ACC112 (cell line): ENCODE results near the gene OXCT2.

ENCODE experiments used
- H2AFZ ChIP-seq: fragments of 200-600 bp; sonication (generic); one replicate; pipeline ENCODE4 v1.6.0; 2017; ENCODE audit warnings: antibody characterized with exemption, low read length; ENCODE audit not compliant: unreplicated experiment
- H3K27ac ChIP-seq: fragments of 200-600 bp; sonication (generic); 2 replicates; pipeline ENCODE4 v1.5.1; 2014; ENCODE audit warnings: low read depth, mild to moderate bottlenecking, antibody characterized with exemption, low read length, moderate library complexity
- H3K27me3 ChIP-seq: fragments of 200-600 bp; sonication (generic); 2 replicates; pipeline ENCODE4 v1.6.1; 2014; ENCODE audit warnings: mild to moderate bottlenecking, antibody characterized with exemption, low read length, moderate library complexity, mixed read lengths; ENCODE audit not compliant: insufficient read depth
- H3K36me3 ChIP-seq: fragments of 200-600 bp; sonication (generic); 2 replicates; pipeline ENCODE4 v1.6.1; 2016; ENCODE audit warnings: mild to moderate bottlenecking, antibody characterized with exemption, low read length, moderate library complexity, mixed read lengths; ENCODE audit not compliant: insufficient read depth
- H3K4me1 ChIP-seq: fragments of 200-600 bp; sonication (generic); one replicate; pipeline ENCODE4 v1.6.1; 2016; ENCODE audit warnings: low read length, mixed read lengths; ENCODE audit not compliant: insufficient read depth, unreplicated experiment, control insufficient read depth
- H3K4me3 ChIP-seq: fragments of 200-600 bp; sonication (generic); 2 replicates; pipeline ENCODE4 v1.5.1; 2014; ENCODE audit warnings: mild to moderate bottlenecking, low read depth, low read length
- H3K79me2 ChIP-seq: fragments of 200-600 bp; sonication (generic); one replicate; pipeline ENCODE4 v1.6.0; 2016; ENCODE audit warnings: low read length; ENCODE audit not compliant: control insufficient read depth, unreplicated experiment, insufficient read depth

OXCT2 gene

DNA sequence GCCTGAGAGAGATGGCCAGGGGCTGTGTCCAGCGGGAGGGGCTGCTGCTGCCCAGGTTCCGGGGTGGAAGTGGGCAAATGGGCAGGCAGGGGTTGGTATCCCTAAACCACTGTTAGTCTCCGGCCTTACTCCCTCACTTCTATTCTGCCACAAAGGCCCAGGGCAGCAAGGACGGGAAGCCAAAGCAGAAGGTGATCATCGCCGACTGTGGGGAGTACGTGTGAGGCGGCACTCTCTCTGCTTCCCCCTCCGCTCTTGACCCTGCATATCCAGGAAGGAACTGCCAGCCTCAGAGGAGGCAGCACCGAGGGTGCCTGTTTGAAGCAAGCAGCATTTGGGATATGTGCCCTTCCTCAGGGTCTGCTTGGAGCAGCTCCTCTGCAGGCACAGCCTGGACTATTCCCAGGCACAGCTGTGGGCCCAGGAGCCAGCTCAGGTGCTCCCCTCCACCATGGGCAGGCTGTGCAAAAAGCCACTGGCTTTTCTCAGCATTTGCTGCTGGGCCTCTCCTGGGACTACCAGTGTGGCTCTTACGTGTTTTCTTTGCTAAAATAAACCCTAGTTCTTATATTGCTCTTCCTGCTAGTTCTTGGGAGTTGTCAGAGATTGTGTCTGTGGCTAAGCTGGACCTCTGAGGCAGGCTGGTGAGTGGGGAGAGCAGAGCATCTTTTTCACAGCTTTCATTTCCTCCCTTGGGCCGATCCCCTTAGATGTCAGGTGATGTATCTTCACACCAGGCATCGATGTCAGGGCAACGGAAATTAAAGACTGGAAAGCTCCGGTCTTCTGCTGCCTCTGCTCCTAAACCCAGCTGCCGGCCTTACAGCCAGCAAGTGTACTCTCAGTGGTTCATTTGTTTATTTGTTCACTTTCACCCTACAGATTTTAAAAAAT lies 17.8 kb downstream of the OXCT2 start:
- no peaks in the 10 kb centered on the region for H3K27me3 ChIP-seq
- no peak overlapping the region for H3K27ac ChIP-seq
- no peak overlapping the region for H2AFZ ChIP-seq
- no peak overlapping the region for H3K4me3 ChIP-seq
- no peaks in the 10 kb centered on the region for H3K4me1 ChIP-seq
- H3K79me2 ChIP-seq: no peaks in the 10 kb centered on the region
- peaks cover 21% of the 10 kb centered on the region for H3K36me3 ChIP-seq

DNA sequence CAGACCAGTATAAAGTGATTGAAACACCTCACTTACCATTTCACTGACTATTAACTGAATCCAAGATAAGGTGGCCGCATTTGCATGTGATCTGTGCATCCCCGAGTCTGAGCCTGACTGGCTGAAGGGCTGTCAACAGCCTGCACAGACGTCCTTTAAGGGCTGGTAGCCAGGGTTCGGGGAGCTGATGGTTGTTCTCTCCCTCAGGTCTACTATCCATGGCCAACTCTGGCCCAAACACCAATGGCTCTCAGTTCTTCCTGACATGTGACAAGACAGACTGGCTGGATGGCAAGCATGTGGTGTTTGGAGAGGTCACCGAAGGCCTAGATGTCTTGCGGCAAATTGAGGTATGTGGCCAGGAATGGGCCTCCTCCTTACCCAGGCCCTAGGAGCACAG lies 18.4 kb downstream of the OXCT2 start:
- H3K36me3 ChIP-seq: peaks cover 21% of the 10 kb centered on the region
- no peak overlapping the region for H3K27ac ChIP-seq
- H2AFZ ChIP-seq: no peak overlapping the region
- no peaks in the 10 kb centered on the region for H3K27me3 ChIP-seq
- H3K4me3 ChIP-seq: no peak overlapping the region
- no peaks in the 10 kb centered on the region for H3K79me2 ChIP-seq
- no peaks in the 10 kb centered on the region for H3K4me1 ChIP-seq

DNA sequence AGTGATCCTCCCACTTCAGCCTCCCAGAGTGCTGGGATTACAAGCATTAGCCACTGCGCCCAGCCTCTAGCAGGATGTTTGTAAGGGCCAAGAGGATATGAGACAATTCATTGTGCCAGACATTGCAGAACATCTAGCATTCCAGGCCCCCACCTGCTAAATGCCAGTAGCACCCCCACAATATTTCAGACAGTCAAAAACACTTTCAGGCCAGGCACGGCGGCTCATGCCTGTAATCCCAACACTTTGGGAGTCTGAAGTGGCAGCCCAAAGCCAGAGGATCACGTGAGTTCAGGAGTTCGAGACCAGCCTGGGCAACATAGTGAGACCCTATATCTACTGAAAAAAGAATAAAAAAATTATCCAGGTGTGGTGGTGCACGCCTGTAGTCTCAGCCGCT lies 19.6 kb downstream of the OXCT2 start:
- Histone ChIP-seq H3K36me3 (peaks cover 26% of the 10 kb centered on the region), H3K27ac (no peak overlapping the region), H2AFZ (no peak overlapping the region), H3K27me3 (no peaks in the 10 kb centered on the region), H3K4me1 (no peaks in the 10 kb centered on the region), H3K79me2 (no peaks in the 10 kb centered on the region), H3K4me3 (no peak overlapping the region)

DNA sequence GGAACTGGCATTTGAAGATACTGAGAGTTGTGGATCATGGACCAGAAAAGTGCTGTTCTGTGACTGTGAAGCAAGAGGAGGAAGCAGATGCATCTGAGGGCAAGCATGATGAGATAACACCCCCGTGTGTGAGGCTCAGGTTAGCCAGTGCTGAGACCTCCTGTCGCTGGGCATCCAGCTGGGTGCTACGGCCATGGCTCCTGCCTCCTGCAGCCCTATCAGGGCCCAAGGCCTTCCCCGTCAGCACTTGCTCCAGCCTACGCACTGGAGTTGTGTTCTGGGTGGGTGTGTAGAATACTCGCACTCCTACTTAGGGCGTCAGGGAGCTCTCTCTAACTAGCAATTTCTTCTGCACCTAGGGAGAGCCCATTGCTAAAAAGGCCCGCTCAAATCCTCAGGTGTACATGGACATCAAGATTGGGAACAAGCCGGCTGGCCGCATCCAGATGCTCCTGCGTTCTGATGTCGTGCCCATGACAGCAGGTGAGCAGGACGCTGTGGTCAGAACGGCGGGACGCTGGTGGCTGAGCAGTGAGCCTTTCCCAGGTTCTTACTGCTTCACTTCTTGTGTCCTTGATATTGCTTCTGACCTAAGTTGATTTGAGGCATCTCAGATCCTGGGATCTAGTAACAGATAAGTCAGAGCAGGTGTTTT lies 26.0 kb downstream of the OXCT2 start:
- peaks cover 5% of the 10 kb centered on the region for H3K79me2 ChIP-seq
- H3K27ac ChIP-seq: no peak overlapping the region
- H3K4me3 ChIP-seq: no peak overlapping the region
- no peaks in the 10 kb centered on the region for H3K27me3 ChIP-seq
- peaks cover 24% of the 10 kb centered on the region; the same call in 1 of the 2 replicates for H3K36me3 ChIP-seq
- no peak overlapping the region for H2AFZ ChIP-seq
- peaks cover 8% of the 10 kb centered on the region for H3K4me1 ChIP-seq

DNA sequence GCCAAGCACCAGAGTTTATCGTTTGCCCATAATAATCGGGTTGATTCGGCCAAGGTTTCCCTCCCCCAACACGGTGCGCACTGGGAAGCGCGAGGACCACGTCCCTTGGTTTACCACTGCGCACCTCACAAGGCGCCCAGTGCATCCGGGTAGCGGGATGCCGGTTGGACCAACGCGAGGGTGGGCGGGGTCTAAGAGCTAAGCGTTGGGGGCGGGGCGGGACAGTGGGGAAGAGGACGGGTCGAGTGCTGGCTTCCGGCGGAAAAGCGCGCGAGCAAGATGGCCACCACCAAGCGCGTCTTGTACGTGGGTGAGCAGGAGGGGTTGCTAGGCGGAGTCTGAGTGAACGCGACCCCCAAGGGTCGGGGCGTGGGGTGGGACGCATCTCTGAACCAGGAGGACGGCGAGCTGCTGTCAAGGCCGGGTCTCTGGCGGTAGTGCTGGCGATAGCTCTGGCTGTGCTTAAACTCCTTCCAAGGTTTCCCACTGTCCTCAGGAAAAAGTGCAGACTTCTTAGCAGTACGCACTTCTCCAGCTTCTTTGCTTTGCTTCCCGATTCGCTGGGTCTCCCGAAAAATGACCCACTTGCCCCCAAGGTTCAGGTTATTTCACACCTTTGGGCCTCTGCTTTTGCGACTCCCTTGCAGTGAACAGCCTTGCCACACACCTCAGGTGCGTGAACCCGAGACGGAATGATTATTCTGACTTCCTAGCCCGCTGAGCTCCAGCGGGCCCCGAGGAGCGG lies 32.4 kb downstream of the OXCT2 start, which contains the start of gene PPIE:
PPIE (plus strand) TSS at position 261 of the 745 bp plus-strand sequence; CDS start at position 280, 19 bp downstream.
- Histone ChIP-seq H2AFZ (peak within 1 kb of the TSS; percentile 89), H3K79me2 (peaks cover 19% of the 10 kb centered on the region), H3K27me3 (peaks cover 12% of the 10 kb centered on the region), H3K36me3 (peaks cover 9% of the 10 kb centered on the region; the same call in 1 of the 2 replicates), H3K27ac (peak within 1 kb of the TSS; percentile 18; the same call in 1 of the 2 replicates), H3K4me3 (peak within 1 kb of the TSS; percentile 97), H3K4me1 (peaks cover 27% of the 10 kb centered on the region)

DNA sequence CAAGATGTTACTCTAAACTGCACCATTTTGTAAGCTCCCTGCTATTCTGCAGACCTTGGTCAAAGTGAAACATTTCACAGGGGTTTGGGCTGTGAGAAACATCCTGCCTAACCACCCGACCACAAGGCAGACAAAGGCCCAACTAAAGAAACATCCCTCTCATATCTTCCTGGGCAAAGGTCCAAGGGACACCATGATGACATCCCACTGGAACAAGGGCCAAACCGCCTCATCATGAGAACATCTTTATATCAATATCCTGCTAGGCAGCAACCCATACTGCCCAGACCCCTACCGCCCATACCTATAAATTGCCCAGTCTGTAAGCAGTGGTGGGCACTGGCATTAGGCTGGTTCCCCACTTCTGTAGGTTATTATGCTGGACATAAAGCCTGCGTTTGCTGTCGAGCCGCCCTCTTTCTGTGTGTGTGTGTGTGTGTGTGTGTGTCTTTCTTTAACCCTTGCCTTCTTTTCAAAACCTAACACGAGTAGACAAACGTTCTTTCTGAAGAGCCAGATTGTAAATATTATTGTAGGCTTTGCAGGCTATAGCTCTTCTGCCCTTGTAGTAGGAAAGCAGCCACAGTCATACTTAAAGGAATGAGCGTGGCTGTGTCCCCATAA lies 33.5 kb downstream of the OXCT2 start:
- Histone ChIP-seq H3K27me3 (peaks cover 24% of the 10 kb centered on the region), H3K36me3 (peaks cover 9% of the 10 kb centered on the region; the same call in 1 of the 2 replicates), H2AFZ (no peak overlapping the region), H3K79me2 (peaks cover 19% of the 10 kb centered on the region), H3K4me3 (no peak overlapping the region), H3K27ac (no peak overlapping the region), H3K4me1 (peaks cover 27% of the 10 kb centered on the region)

DNA sequence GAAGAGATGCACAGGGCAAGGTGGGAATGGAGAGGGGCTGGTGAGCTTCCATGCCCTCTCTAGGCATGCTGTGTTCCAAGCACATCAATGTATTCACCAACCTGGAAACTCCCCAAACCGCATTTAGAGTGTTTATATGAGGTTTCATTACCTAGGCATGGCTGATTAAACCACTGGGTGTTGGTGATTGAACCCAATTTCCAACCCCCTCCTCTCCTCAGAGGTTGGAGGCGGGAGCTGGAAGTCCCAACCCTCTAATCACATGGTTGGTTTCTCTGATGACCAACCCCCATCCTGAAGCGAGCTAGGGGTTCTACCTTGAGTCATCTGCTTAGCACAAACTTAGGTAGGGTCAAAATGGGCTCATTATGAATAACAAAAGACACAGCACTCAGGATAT lies 35.4 kb downstream of the OXCT2 start:
- H3K36me3 ChIP-seq: no peaks in the 10 kb centered on the region
- no peak overlapping the region for H3K4me3 ChIP-seq
- peaks cover 35% of the 10 kb centered on the region for H3K27me3 ChIP-seq
- no peak overlapping the region for H2AFZ ChIP-seq
- H3K4me1 ChIP-seq: peaks cover 24% of the 10 kb centered on the region
- no peak overlapping the region for H3K27ac ChIP-seq
- peaks cover 19% of the 10 kb centered on the region for H3K79me2 ChIP-seq

DNA sequence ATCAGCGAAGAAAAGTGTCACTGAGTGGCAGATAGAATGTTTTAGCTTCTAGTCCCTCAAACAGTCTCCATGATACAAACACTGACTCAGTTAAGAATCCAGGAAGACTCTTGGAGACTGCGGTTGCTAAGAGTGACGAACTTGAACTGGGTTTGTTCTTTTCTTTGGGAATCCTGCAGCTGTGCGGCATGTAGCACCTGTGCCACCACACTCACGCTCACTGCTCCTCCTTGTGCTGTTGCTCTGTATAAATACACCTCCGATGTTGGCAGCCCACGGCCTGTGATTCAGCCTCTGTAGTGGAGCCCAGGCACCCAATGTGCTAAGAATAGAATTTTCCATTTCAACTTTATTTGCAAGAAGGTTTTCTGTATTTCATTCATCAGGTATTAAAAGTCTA lies 38.0 kb downstream of the OXCT2 start:
- H3K27me3 ChIP-seq: peaks cover 35% of the 10 kb centered on the region
- H3K4me1 ChIP-seq: peaks cover 8% of the 10 kb centered on the region
- no peak overlapping the region for H2AFZ ChIP-seq
- H3K79me2 ChIP-seq: no peaks in the 10 kb centered on the region
- no peak overlapping the region for H3K4me3 ChIP-seq
- H3K27ac ChIP-seq: no peak overlapping the region
- no peaks in the 10 kb centered on the region for H3K36me3 ChIP-seq

DNA sequence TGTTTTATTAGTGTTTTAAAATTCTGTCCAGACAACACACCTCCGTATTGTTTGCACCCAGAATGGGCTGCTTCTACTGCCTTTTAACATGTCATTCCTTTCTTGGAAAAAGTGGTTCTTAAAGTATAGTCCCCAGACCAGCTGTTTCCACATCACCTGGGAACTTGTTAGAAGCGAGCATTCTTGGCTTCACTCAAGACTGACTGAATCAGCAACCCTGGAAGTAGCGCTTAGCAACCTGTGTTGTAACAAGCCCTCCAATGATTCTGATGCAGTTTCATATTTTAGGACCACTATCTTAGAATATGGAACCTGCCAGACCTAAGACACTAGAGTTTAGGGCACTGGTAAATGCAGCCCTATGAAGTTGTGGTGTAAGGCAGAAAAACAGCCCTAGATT lies 38.4 kb downstream of the OXCT2 start:
- Histone ChIP-seq H3K36me3 (no peaks in the 10 kb centered on the region), H3K27me3 (peaks cover 36% of the 10 kb centered on the region)

DNA sequence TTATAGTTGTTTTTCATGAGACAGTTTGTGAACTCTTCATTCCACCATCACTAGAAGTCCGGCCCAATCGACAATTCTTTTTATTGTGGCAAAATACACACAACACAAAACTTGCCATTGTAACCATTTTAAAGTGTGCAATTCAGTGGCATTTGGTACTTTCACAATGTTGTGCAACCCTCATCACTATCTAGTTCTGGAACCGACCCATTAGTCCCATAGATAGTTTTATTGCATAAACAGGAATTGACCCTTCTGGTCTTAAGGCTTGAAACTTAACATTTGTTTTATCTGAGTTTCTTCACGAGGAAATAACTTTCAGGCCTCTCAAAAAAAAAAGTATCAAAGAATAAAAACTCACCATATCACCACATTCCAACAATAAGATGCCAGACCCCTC lies 41.3 kb downstream of the OXCT2 start:
- no peaks in the 10 kb centered on the region for H3K79me2 ChIP-seq
- no peaks in the 10 kb centered on the region for H3K4me1 ChIP-seq
- peaks cover 40% of the 10 kb centered on the region for H3K27me3 ChIP-seq
- H3K36me3 ChIP-seq: no peaks in the 10 kb centered on the region
- H3K27ac ChIP-seq: no peak overlapping the region
- H2AFZ ChIP-seq: no peak overlapping the region
- no peak overlapping the region for H3K4me3 ChIP-seq

More for the DNA sequence above, 38.4 kb downstream of the OXCT2 start:
- Histone ChIP-seq H3K79me2 (no peaks in the 10 kb centered on the region), H3K4me1 (peaks cover 7% of the 10 kb centered on the region), H2AFZ (no peak overlapping the region), H3K27ac (no peak overlapping the region), H3K4me3 (no peak overlapping the region)
